HepG2 (cell line): ENCODE measurements around the gene ADAMTS17. TPM values are rescaled to one million over a fixed set of nuclear protein-coding genes. Genes with fewer than 3 reads are reported as not detected.

Source experiments
- ATAC-seq: fragments of 200-7000 bp; cut with Tn5 transposase; 3 replicates; pipeline ENCODE4 v1.9.1; 2020; ENCODE audit warnings: mild to moderate bottlenecking, moderate library complexity
- BruUV-seq: library from RNA; stranded (reverse); fragments of 400-500 nt; replicated peaks from 2 replicates; lab custom pipeline; 2021; lab: Mats Ljungman, UMichigan
- CTCF ChIA-PET: fragments of 300-600 bp; formaldehyde crosslinking; extraction: SDS; loops from one replicate; lab custom pipeline; 2021; ENCODE audit warnings: low total read pairs, inconsistent platforms, low intra/inter-chr PET ratio; lab: Yijun Ruan, JAX
- POLR2A ChIA-PET: fragments of 350-600 bp; sonication (Branson Sonifier 250); formaldehyde crosslinking; loops from one replicate; lab custom pipeline; 2020; ENCODE audit warnings: antibody characterized with exemption, inconsistent platforms; lab: Yijun Ruan, JAX
- DNase-seq: peaks from one replicate; pipeline ENCODE4 v3.0.0-alpha.2; 2015; ENCODE audit warnings: low spot score
- FAIRE-seq: peaks from 3 replicates; lab custom pipeline; 2011; peaks lifted over from hg19 to GRCh38; lab: Jason Lieb, UNC
- H2AFZ ChIP-seq: one replicate; pipeline ENCODE4 v1.6.1; 2011; ENCODE audit warnings: low read length, inconsistent platforms
- H3K27ac ChIP-seq: fragments of 300-600 bp; 3 replicates; pipeline ENCODE4 v1.8.0; 2011; ENCODE audit warnings: mixed run types, mild to moderate bottlenecking, mixed read lengths, low read length, inconsistent platforms; ENCODE audit not compliant: insufficient read depth; ENCODE audit errors: extremely low read length
- H3K27me3 ChIP-seq, 2 experiments: fragments of 200-600 bp in 1 of 2; 2 replicates in 1 of 2; 3 replicates in 1 of 2; pipeline versions ENCODE4 v1.6.0 to v1.8.0; 2011; ENCODE audit warnings: low read length in 2 of 2, mild to moderate bottlenecking in 2 of 2, moderate library complexity in 2 of 2, inconsistent platforms in 1 of 2; ENCODE audit not compliant: insufficient read depth in 2 of 2, control insufficient read depth in 1 of 2
- H3K36me3 ChIP-seq, 2 experiments: fragments of 200-600 bp in 1 of 2; replicated peaks in 1 of 2; 2 replicates in 1 of 2; 3 replicates in 1 of 2; pipeline versions ENCODE4 v1.5.1 to v1.8.0; 2011; ENCODE audit warnings: low read length in 2 of 2, inconsistent platforms in 1 of 2; ENCODE audit not compliant: insufficient read depth in 2 of 2, control insufficient read depth in 1 of 2
- H3K4me1 ChIP-seq: 2 replicates; pipeline ENCODE4 v1.5.1; 2012; ENCODE audit warnings: low read length, inconsistent platforms; ENCODE audit not compliant: insufficient read depth
- H3K4me2 ChIP-seq: 2 replicates; pipeline ENCODE4 v1.6.0; 2011; ENCODE audit warnings: low read depth, low read length, inconsistent platforms
- H3K4me3 ChIP-seq, 3 experiments: fragments of 200-600 bp in 1 of 3; sonication (generic), shearing (Covaris generic) in 1 of 3; replicated peaks in 1 of 3; 2 replicates each; pipeline ENCODE4 v1.5.1; 2011 to 2016; ENCODE audit warnings: low read length in 3 of 3, inconsistent platforms in 2 of 3, low read depth in 2 of 3, mild to moderate bottlenecking in 2 of 3, control low read depth in 1 of 3, mixed read lengths in 1 of 3; ENCODE audit not compliant: insufficient read depth in 1 of 3
- H3K79me2 ChIP-seq: one replicate; pipeline ENCODE4 v1.6.1; 2011; ENCODE audit warnings: low read length, inconsistent platforms; ENCODE audit not compliant: insufficient read depth
- H3K9ac ChIP-seq: 2 replicates; pipeline ENCODE4 v1.6.0; 2011; ENCODE audit warnings: mild to moderate bottlenecking, low read depth, low read length, inconsistent platforms; ENCODE audit not compliant: insufficient read depth
- H3K9me3 ChIP-seq: 2 replicates; pipeline ENCODE4 v1.5.1; 2012; ENCODE audit warnings: mild to moderate bottlenecking, low read length
- H4K20me1 ChIP-seq: 2 replicates; pipeline ENCODE4 v1.6.0; 2011; ENCODE audit warnings: inconsistent platforms, mild to moderate bottlenecking, low read length, moderate library complexity; ENCODE audit not compliant: insufficient read depth
- ATM ChIP-seq: fragments of 450-650 bp; IDR thresholded peaks from 2 replicates; pipeline ENCODE4 v1.7.1; 2017; ENCODE audit warnings: mild to moderate bottlenecking, borderline replicate concordance
- HMGXB4 ChIP-seq, 2 experiments: sonication (generic) in 1 of 2; formaldehyde crosslinking in 1 of 2; IDR thresholded peaks; 2 replicates each; pipeline versions ENCODE4 v1.4.0 to v1.6.1; 2018 to 2020; ENCODE audit warnings: missing genetic modification reagents in 2 of 2, borderline replicate concordance in 1 of 2, low read depth in 1 of 2, mild to moderate bottlenecking in 1 of 2, missing biosample characterization in 1 of 2
- IRF2 ChIP-seq: IDR thresholded peaks from 2 replicates; pipeline ENCODE4 v1.6.1; 2018; ENCODE audit warnings: missing genetic modification reagents, missing compliant biosample characterization
- KAT2B ChIP-seq: fragments of 150-350 bp; IDR thresholded peaks from 2 replicates; pipeline ENCODE4 v1.6.1; 2014; ENCODE audit warnings: low read depth, low read length, borderline replicate concordance
- KDM6A ChIP-seq: IDR thresholded peaks from 2 replicates; pipeline ENCODE4 v1.6.1; 2016; ENCODE audit warnings: low read depth
- PAXIP1 ChIP-seq: sonication (generic); formaldehyde crosslinking; conservative IDR thresholded peaks from 2 replicates; pipeline ENCODE4 v1.4.0; 2020; ENCODE audit warnings: mild to moderate bottlenecking, missing genetic modification reagents, moderate library complexity
- THYN1 ChIP-seq: sonication (generic); formaldehyde crosslinking; IDR thresholded peaks from 2 replicates; pipeline ENCODE4 v1.8.1; 2023; ENCODE audit warnings: low read depth, mild to moderate bottlenecking, moderate library complexity, missing genetic modification reagents, borderline replicate concordance
- ZNF276 ChIP-seq: sonication (generic); formaldehyde crosslinking; IDR thresholded peaks from 2 replicates; pipeline ENCODE4 v1.4.0; 2020; ENCODE audit warnings: mild to moderate bottlenecking, low read depth, missing genetic modification reagents
- ZNF766 ChIP-seq: sonication (generic); formaldehyde crosslinking; IDR thresholded peaks from 2 replicates; pipeline ENCODE4 v1.5.0; 2020; ENCODE audit warnings: missing genetic modification reagents, borderline replicate concordance
- ZNF775 ChIP-seq: sonication (generic); formaldehyde crosslinking; IDR thresholded peaks from 2 replicates; pipeline ENCODE4 v1.4.0; 2020; ENCODE audit warnings: missing genetic modification reagents, mild to moderate bottlenecking, moderate library complexity, borderline replicate concordance
- WGBS: methylation state at CpG from one replicate; pipeline ENCODE4 v1.1.6; 2017; ENCODE audit warnings: low lambda C conversion rate; 5-methylcytosine and 5-hydroxymethylcytosine counted together
- in situ Hi-C: cut with HindIII; loops from 2 replicates; pipeline ENCODE4 v1.10.0; 2017; ENCODE audit warnings: low pct_unique_long_range_greater_than_20kb; ENCODE audit not compliant: extremely low pct_ligation_motif_present
- intact Hi-C: fragments of 100-400 bp; cut with micrococcal nuclease; formaldehyde crosslinking; loops from one replicate; pipeline ENCODE4 v1.10.0; 2022; ENCODE audit not compliant: unreplicated experiment
- polyA plus RNA-seq, 8 experiments: library from polyadenylated mRNA; depleted of rRNA in 3 of 8; stranded (reverse) in 7 of 8; unstranded in 1 of 8; fragments of >200 nt; fragmentation: Illumina TruSeq in 4 of 8; extraction: Trizol in 4 of 8; gene quantifications; 2 replicates each; pipeline versions ENCODE4 v1.2.1 to v1.2.3, GENCODE V29; 2011 to 2016; ENCODE audit warnings: low read depth in 4 of 8, missing spikeins in 1 of 8, mixed read lengths in 1 of 8; ENCODE audit not compliant: insufficient read depth in 1 of 8
- total RNA-seq, 5 experiments: library from RNA; depleted of rRNA; stranded (reverse); fragments of >200 nt; fragmentation: Illumina TruSeq; extraction: Trizol; gene quantifications; 2 replicates each; pipeline ENCODE4 v1.2.3, GENCODE V29; 2016; ENCODE audit warnings: low read depth in 1 of 5

ADAMTS17 gene
- total and polyA plus RNA-seq, 2 of the 13 experiments (the other 11 are each of a cell fraction or from before 2014, with no cell fraction given), result 0.02 to 0.04 TPM

- ATAC-seq (no peak), FAIRE-seq (no peak)
- H3K9me3 ChIP-seq, result no peaks in the 10 kb centered on the region
- no peak overlapping the region for H3K9ac ChIP-seq
- BruUV-seq, result no TSS peak
- CTCF ChIA-PET, result no interaction called here
- 35% methylated on average over 13 of the region's 19 CpGs for WGBS
- POLR2A ChIA-PET, result no interaction called here
- TF ChIP-seq ATM, result no peak
- no peak for TF ChIP-seq ZNF276 (CRISPR knock-in tag)
- no peak for TF ChIP-seq ZNF766 (CRISPR knock-in tag)
- TF ChIP-seq IRF2, result no peak
- TF ChIP-seq KDM6A, result no peak
- TF ChIP-seq KAT2B, result no peak
- no peak for TF ChIP-seq THYN1
- no peak for TF ChIP-seq ZNF775 (CRISPR knock-in tag)
- TF ChIP-seq HMGXB4 (CRISPR knock-in tag; IDR thresholded peaks at IDR 0.05; ENCODE audit: borderline replicate concordance in 1 of 2, low read depth in 1 of 2), result no peak
- no peak for TF ChIP-seq PAXIP1 (CRISPR knock-in tag)
- TF ChIP-seq, all 625 proteins: peak for 0
- intact Hi-C loops (no loop called here), in situ Hi-C loops (no loop called here)
- no peak for DNase-seq
- no peak overlapping the region for H3K4me3 ChIP-seq
- H3K4me2 ChIP-seq, result no peak overlapping the region
- no peaks in the 10 kb centered on the region for H3K79me2 ChIP-seq
- no peak overlapping the region for H3K27ac ChIP-seq
- H4K20me1 ChIP-seq, result no peaks in the 10 kb centered on the region
- no peaks in the 10 kb centered on the region for H3K36me3 ChIP-seq
- no peaks in the 10 kb centered on the region for H3K4me1 ChIP-seq
- no peaks in the 10 kb centered on the region for H3K27me3 ChIP-seq
- H2AFZ ChIP-seq, result no peak overlapping the region
Observed at GRCh38 chr15:99999282-100000070, 342.3 kb downstream of the ADAMTS17 start.
